Measurements from ENCODE around the gene S100A9.
"Not testable (repeated sequence)": the region's sequence is repeated elsewhere in the genome, so short reads cannot be mapped to it uniquely, and the experiment has no call there.

Gene S100A9

GRCh38 chr1:153345187-153346076 lies 12.2 kb upstream of the S100A9 start:
- DNase-seq (ENCODE audit: low spot score), result no peak

- DNase-seq (ENCODE audit: low spot score), result no peak
These were observed 11.5 kb upstream of the S100A9 start for GRCh38 chr1:153346077-153346723.

- DNase-seq (ENCODE audit: low spot score), result not testable (repeated sequence)
These were observed 10.6 kb upstream of the S100A9 start for GRCh38 chr1:153347049-153347448.

GRCh38 chr1:153347856-153348255 lies 9.8 kb upstream of the S100A9 start:
- no peak for DNase-seq (ENCODE audit: low spot score)

GRCh38 chr1:153348511-153349362 lies 8.9 kb upstream of the S100A9 start, which contains the start of gene PGLYRP4:
Gene PGLYRP4, minus strand, starts transcription at chr1:153348841. Its CDS starts 909 bp downstream, at chr1:153347932.
- DNase-seq (ENCODE audit: low spot score), result no peak

- no peak for DNase-seq (ENCODE audit: low spot score)
These were observed 8.0 kb upstream of the S100A9 start for GRCh38 chr1:153349363-153350320.

- no peak for DNase-seq (ENCODE audit: low spot score)
These were observed 7.2 kb upstream of the S100A9 start for GRCh38 chr1:153350321-153350957.

- peak; percentile 64 for DNase-seq (ENCODE audit: low spot score)
These were observed 5.1 kb upstream of the S100A9 start for GRCh38 chr1:153352523-153352922.

- DNase-seq (ENCODE audit: low spot score), result no peak
These were observed 4.3 kb upstream of the S100A9 start for GRCh38 chr1:153353226-153353947.

GRCh38 chr1:153354515-153355193 lies 3.0 kb upstream of the S100A9 start:
- DNase-seq (ENCODE audit: low spot score), result no peak

GRCh38 chr1:153355445-153356071 lies 2.1 kb upstream of the S100A9 start:
- DNase-seq (ENCODE audit: low spot score), result peak; percentile 54

GRCh38 chr1:153356392-153357075 lies 1.1 kb upstream of the S100A9 start:
- DNase-seq (ENCODE audit: low spot score), result no peak

GRCh38 chr1:153357076-153357852 lies 390 bp upstream of the S100A9 start:
- no peak for DNase-seq (ENCODE audit: low spot score)

- no peak for DNase-seq (ENCODE audit: low spot score)
These were observed 979 bp downstream of the S100A9 start for GRCh38 chr1:153358691-153358975.

GRCh38 chr1:153359241-153359640 lies 1.6 kb downstream of the S100A9 start:
- no peak for DNase-seq (ENCODE audit: low spot score)

- DNase-seq (ENCODE audit: low spot score), result no peak
These were observed 2.5 kb downstream of the S100A9 start for GRCh38 chr1:153360190-153360589.

GRCh38 chr1:153360592-153361479 lies 3.2 kb downstream of the S100A9 start:
- no peak for DNase-seq (ENCODE audit: low spot score)

Data from activated CD4-positive, alpha-beta T cell treated with anti-CD3 and anti-CD28 coated beads, Interleukin-2, Interleukin-4, amounts not matched to agents 100 ng/mL and 50 ng/mL, durations not matched to agents 16 hours and 8 hours (primary cell).